GM15510 (cell line): ENCODE results near the gene OPCML.

ENCODE experiments used
- POLR2A ChIP-seq: IDR thresholded peaks from 3 replicates; pipeline ENCODE4 v1.6.1; 2011; ENCODE audit warnings: borderline replicate concordance; ENCODE audit not compliant: insufficient read length; ENCODE audit errors: extremely low read depth

Gene OPCML

GRCh38 chr11:133323354-133323753 lies 208.9 kb downstream of the OPCML start:
- no peak for TF ChIP-seq POLR2A

- TF ChIP-seq POLR2A, result no peak
These were observed 214.1 kb downstream of the OPCML start for GRCh38 chr11:133318221-133318620.

- TF ChIP-seq POLR2A, result no peak
These were observed 221.1 kb downstream of the OPCML start for GRCh38 chr11:133311230-133311629.

GRCh38 chr11:133306019-133306418 lies 226.3 kb downstream of the OPCML start:
- no peak for TF ChIP-seq POLR2A

- TF ChIP-seq POLR2A, result no peak
These were observed 226.9 kb downstream of the OPCML start for GRCh38 chr11:133305208-133305956.

- no peak for TF ChIP-seq POLR2A
These were observed 229.0 kb downstream of the OPCML start for GRCh38 chr11:133303262-133303661.

GRCh38 chr11:133302056-133302455 lies 230.2 kb downstream of the OPCML start:
- TF ChIP-seq POLR2A, result no peak

GRCh38 chr11:133300666-133301065 lies 231.6 kb downstream of the OPCML start:
- TF ChIP-seq POLR2A, result no peak

- TF ChIP-seq POLR2A, result no peak
These were observed 240.5 kb downstream of the OPCML start for GRCh38 chr11:133291780-133292179.

GRCh38 chr11:133285359-133285758 lies 246.9 kb downstream of the OPCML start:
- TF ChIP-seq POLR2A, result no peak

GRCh38 chr11:133284156-133284555 lies 248.1 kb downstream of the OPCML start:
- no peak for TF ChIP-seq POLR2A

- TF ChIP-seq POLR2A, result no peak
These were observed 254.4 kb downstream of the OPCML start for GRCh38 chr11:133277886-133278285.

GRCh38 chr11:133271871-133272776 lies 260.2 kb downstream of the OPCML start:
- no peak for TF ChIP-seq POLR2A

GRCh38 chr11:133271206-133271605 lies 261.1 kb downstream of the OPCML start:
- no peak for TF ChIP-seq POLR2A

- TF ChIP-seq POLR2A, result no peak
These were observed 263.0 kb downstream of the OPCML start for GRCh38 chr11:133269267-133269666.
